Measurements from ENCODE around the gene CHSY1. TPM values are rescaled to one million over a fixed set of nuclear protein-coding genes. Genes with fewer than 3 reads are reported as not detected.

The CHSY1 gene
- total and polyA plus RNA-seq, 10 of the 15 experiments (the other 5 are each of a cell fraction or from before 2014, with no cell fraction given) = 1.4 to 31.2 (median 10.5) TPM

DNA sequence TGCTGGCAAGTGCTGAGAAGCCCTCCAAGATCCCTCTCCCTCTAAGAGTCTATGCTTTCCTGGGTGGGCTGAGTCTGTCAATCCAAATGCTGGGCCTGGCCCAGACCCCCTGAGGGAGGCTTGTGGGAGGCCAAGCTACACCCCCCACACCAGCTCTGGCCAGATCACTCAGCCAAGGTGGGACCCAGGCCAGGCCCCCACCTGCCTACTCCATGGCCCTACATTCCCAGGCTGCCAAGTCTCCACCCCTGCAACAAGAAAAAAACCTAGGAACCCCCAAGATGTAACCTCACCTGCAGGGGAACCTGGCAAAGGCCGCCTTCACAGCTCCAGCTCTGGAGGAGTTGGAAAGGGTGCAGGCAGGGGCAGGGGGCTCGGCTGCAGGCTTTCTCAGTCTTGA is 109.1 kb downstream of the CHSY1 start (continued):
- TF ChIP-seq, protein P1, sequence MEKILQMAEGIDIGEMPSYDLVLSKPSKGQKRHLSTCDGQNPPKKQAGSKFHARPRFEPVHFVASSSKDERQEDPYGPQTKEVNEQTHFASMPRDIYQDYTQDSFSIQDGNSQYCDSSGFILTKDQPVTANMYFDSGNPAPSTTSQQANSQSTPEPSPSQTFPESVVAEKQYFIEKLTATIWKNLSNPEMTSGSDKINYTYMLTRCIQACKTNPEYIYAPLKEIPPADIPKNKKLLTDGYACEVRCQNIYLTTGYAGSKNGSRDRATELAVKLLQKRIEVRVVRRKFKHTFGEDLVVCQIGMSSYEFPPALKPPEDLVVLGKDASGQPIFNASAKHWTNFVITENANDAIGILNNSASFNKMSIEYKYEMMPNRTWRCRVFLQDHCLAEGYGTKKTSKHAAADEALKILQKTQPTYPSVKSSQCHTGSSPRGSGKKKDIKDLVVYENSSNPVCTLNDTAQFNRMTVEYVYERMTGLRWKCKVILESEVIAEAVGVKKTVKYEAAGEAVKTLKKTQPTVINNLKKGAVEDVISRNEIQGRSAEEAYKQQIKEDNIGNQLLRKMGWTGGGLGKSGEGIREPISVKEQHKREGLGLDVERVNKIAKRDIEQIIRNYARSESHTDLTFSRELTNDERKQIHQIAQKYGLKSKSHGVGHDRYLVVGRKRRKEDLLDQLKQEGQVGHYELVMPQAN (conservative IDR thresholded peaks at IDR 0.05) = no peak
- no peak for TF ChIP-seq BACH1 (IDR thresholded peaks at IDR 0.05; ENCODE audit: borderline replicate concordance)

DNA sequence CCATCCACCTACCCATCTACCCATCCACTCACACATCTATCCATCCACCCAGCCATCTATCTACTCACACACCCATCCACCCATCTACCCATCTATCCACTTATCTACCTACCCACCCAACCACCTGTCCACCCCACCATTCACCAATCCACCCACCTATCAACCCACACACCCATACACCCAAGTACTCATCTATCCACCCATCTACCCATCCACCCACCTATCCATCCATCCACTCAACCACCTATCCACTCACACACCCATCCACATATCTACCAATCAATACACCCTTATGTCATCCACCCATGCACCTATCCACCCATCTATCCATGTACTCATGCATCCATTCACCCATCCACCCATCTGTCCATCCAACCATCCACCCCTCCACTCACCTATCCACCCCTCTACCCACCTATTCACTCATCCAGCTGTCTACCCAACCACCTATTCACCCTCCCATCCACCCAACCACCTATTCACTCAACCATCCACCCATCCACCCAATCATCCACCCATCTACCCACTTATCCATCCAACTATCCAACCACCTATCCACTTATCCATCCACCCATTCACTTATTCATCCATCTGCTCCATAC is 109.8 kb downstream of the CHSY1 start:
- SMC1A ChIA-PET (ENCODE audit: uncharacterized antibody, unreplicated experiment) = interaction anchor here (1.0 kb wide), 1 partner anchor 14 kb away, joined by 3 read pairs; no protein-coding TSS in a partner anchor
- Histone ChIP-seq H3K9me3 (replicated peaks; ENCODE audit: control insufficient read depth, insufficient read depth, low read length) (no peaks in the 10 kb centered on the region; the same call in 2 of the 3 replicates), H3K4me1 (ENCODE audit: control insufficient read depth, insufficient read depth, low read length) (peaks cover 35% of the 10 kb centered on the region), H4K20me1 (ENCODE audit: control insufficient read depth, insufficient read depth) (no peaks in the 10 kb centered on the region), H3K4me2 (ENCODE audit: control insufficient read depth, insufficient read depth) (no peak overlapping the region), H3K4me3 (no peak overlapping the region), H3K36me3 (ENCODE audit: control insufficient read depth in 2 of 2, insufficient read depth in 2 of 2, low read length in 1 of 2) (no peaks in the 10 kb centered on the region), H3K9ac (ENCODE audit: control insufficient read depth, insufficient read depth, low read length) (no peak overlapping the region), H3K27me3 (replicated peaks in 1 of 2; ENCODE audit: control insufficient read depth in 2 of 2, insufficient read depth in 2 of 2, low read length in 1 of 2) (no peaks in the 10 kb centered on the region), H3K27ac (ENCODE audit: control insufficient read depth, insufficient read depth) (no peak overlapping the region), H2AFZ (ENCODE audit: control insufficient read depth, low read depth, low read length) (no peak overlapping the region), H3K79me2 (ENCODE audit: control insufficient read depth, insufficient read depth, low read length) (no peaks in the 10 kb centered on the region)
- BruUV-seq (replicated peaks) = no TSS peak
- FAIRE-seq (no peak), ATAC-seq (no peak), DNase-seq (ENCODE audit: low read depth, low spot score) (no peak)
- RAD21 ChIA-PET (ENCODE audit: unreplicated experiment) = interaction anchor here (2.2 kb wide), 1 partner anchor 46 kb away, joined by 6 read pairs; no protein-coding TSS in a partner anchor
- in situ Hi-C loops (cut with MboI) = no loop called here
- intact Hi-C loops (cut with micrococcal nuclease; ENCODE audit: unreplicated experiment) = no loop called here
- POLR2A ChIA-PET = interaction anchor here (0.5 to 1.2 kb wide), 2 partner anchors 14 to 110 kb away, joined by 3 read pairs; partner anchors contain the start of gene CHSY1
- CTCF ChIA-PET = no interaction called here
- TF ChIP-seq RUNX3 (IDR thresholded peaks at IDR 0.05; ENCODE audit: low read length) = no peak
- no peak for TF ChIP-seq JUND (IDR thresholded peaks at IDR 0.05; ENCODE audit: low read depth, low read length)
- TF ChIP-seq, protein P2, sequence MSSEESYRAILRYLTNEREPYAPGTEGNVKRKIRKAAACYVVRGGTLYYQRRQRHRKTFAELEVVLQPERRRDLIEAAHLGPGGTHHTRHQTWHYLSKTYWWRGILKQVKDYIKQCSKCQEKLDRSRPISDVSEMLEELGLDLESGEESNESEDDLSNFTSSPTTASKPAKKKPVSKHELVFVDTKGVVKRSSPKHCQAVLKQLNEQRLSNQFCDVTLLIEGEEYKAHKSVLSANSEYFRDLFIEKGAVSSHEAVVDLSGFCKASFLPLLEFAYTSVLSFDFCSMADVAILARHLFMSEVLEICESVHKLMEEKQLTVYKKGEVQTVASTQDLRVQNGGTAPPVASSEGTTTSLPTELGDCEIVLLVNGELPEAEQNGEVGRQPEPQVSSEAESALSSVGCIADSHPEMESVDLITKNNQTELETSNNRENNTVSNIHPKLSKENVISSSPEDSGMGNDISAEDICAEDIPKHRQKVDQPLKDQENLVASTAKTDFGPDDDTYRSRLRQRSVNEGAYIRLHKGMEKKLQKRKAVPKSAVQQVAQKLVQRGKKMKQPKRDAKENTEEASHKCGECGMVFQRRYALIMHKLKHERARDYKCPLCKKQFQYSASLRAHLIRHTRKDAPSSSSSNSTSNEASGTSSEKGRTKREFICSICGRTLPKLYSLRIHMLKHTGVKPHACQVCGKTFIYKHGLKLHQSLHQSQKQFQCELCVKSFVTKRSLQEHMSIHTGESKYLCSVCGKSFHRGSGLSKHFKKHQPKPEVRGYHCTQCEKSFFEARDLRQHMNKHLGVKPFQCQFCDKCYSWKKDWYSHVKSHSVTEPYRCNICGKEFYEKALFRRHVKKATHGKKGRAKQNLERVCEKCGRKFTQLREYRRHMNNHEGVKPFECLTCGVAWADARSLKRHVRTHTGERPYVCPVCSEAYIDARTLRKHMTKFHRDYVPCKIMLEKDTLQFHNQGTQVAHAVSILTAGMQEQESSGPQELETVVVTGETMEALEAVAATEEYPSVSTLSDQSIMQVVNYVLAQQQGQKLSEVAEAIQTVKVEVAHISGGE (CRISPR knock-in tag; IDR thresholded peaks at IDR 0.05) = no peak
- no peak for TF ChIP-seq BHLHE40 (IDR thresholded peaks at IDR 0.05; ENCODE audit: borderline replicate concordance in 1 of 2, low read depth in 2 of 2, low read length in 1 of 2)
- TF ChIP-seq NFXL1 (IDR thresholded peaks at IDR 0.05; ENCODE audit: borderline replicate concordance) = no peak
- no peak for TF ChIP-seq POLR2A (IDR thresholded peaks at IDR 0.05; ENCODE audit: low read depth, low read length)
- no peak for TF ChIP-seq MEF2A (IDR thresholded peaks at IDR 0.05; ENCODE audit: insufficient read depth, low read depth, low read length)
- TF ChIP-seq NFYA (IDR thresholded peaks at IDR 0.05; ENCODE audit: borderline replicate concordance, low read depth, low read length) = no peak
- TF ChIP-seq RB1 (IDR thresholded peaks at IDR 0.05; ENCODE audit: borderline replicate concordance) = no peak
- TF ChIP-seq, protein P3, sequence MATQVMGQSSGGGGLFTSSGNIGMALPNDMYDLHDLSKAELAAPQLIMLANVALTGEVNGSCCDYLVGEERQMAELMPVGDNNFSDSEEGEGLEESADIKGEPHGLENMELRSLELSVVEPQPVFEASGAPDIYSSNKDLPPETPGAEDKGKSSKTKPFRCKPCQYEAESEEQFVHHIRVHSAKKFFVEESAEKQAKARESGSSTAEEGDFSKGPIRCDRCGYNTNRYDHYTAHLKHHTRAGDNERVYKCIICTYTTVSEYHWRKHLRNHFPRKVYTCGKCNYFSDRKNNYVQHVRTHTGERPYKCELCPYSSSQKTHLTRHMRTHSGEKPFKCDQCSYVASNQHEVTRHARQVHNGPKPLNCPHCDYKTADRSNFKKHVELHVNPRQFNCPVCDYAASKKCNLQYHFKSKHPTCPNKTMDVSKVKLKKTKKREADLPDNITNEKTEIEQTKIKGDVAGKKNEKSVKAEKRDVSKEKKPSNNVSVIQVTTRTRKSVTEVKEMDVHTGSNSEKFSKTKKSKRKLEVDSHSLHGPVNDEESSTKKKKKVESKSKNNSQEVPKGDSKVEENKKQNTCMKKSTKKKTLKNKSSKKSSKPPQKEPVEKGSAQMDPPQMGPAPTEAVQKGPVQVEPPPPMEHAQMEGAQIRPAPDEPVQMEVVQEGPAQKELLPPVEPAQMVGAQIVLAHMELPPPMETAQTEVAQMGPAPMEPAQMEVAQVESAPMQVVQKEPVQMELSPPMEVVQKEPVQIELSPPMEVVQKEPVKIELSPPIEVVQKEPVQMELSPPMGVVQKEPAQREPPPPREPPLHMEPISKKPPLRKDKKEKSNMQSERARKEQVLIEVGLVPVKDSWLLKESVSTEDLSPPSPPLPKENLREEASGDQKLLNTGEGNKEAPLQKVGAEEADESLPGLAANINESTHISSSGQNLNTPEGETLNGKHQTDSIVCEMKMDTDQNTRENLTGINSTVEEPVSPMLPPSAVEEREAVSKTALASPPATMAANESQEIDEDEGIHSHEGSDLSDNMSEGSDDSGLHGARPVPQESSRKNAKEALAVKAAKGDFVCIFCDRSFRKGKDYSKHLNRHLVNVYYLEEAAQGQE (IDR thresholded peaks at IDR 0.05; ENCODE audit: low read depth, low read length) = no peak
- TF ChIP-seq SMARCA5 (IDR thresholded peaks at IDR 0.05) = no peak

Data from GM12878 (cell line).